A172 (cell line): Measurements from ENCODE around the gene PFKP. TPM values are rescaled to one million over a fixed set of nuclear protein-coding genes. Genes with fewer than 3 reads are reported as not detected.

Experiments
- DNase-seq: peaks from one replicate; pipeline ENCODE4 v3.0.0-alpha.2; 2015; ENCODE audit warnings: low spot score
- total RNA-seq: library from RNA; depleted of rRNA; stranded (reverse); fragments of >200 nt; shearing (Covaris generic); gene quantifications from 2 replicates; pipeline ENCODE4 v1.2.3, GENCODE V29; 2014; rRNA removed

Gene PFKP
- 233 and 244 TPM in 2 replicates for total RNA-seq

GRCh38 chr10:3067118-3067858, at the start of gene PFKP:
Gene PFKP (plus strand): TSS chr10:3067548. CDS start chr10:3067596, 48 bp downstream.
- DNase-seq = no peak

GRCh38 chr10:3018247-3018646, 49.1 kb upstream of the PFKP start:
- no peak for DNase-seq

- no peak for DNase-seq
These were observed 47.0 kb upstream of the PFKP start for GRCh38 chr10:3020311-3020710.

- no peak for DNase-seq
These were observed 46.5 kb upstream of the PFKP start for GRCh38 chr10:3020881-3021280.

- DNase-seq = no peak
These were observed 45.3 kb upstream of the PFKP start for GRCh38 chr10:3022027-3022426.

GRCh38 chr10:3023892-3024291, 43.5 kb upstream of the PFKP start:
- no peak for DNase-seq

- DNase-seq = no peak
These were observed 42.2 kb upstream of the PFKP start for GRCh38 chr10:3025026-3025683.

GRCh38 chr10:3027866-3028265, 39.5 kb upstream of the PFKP start:
- no peak for DNase-seq

GRCh38 chr10:3028441-3028840, 38.9 kb upstream of the PFKP start:
- no peak for DNase-seq

- DNase-seq = no peak
These were observed 36.6 kb upstream of the PFKP start for GRCh38 chr10:3030765-3031164.

GRCh38 chr10:3031490-3031889, 35.9 kb upstream of the PFKP start:
- no peak for DNase-seq

GRCh38 chr10:3033925-3034324, 33.4 kb upstream of the PFKP start:
- DNase-seq = no peak

- DNase-seq = no peak
These were observed 32.7 kb upstream of the PFKP start for GRCh38 chr10:3034616-3035015.

- DNase-seq = no peak
These were observed 31.0 kb upstream of the PFKP start for GRCh38 chr10:3036155-3037021.

- no peak for DNase-seq
These were observed 30.2 kb upstream of the PFKP start for GRCh38 chr10:3037182-3037581.

GRCh38 chr10:3040069-3040468, 27.3 kb upstream of the PFKP start:
- DNase-seq = no peak

- no peak for DNase-seq
These were observed 24.8 kb upstream of the PFKP start for GRCh38 chr10:3042589-3042988.

GRCh38 chr10:3043512-3044368, 23.6 kb upstream of the PFKP start:
- peak; percentile 85 for DNase-seq

GRCh38 chr10:3045471-3046209, 21.7 kb upstream of the PFKP start:
- DNase-seq = peak; percentile 89

- no peak for DNase-seq
These were observed 21.1 kb upstream of the PFKP start for GRCh38 chr10:3046210-3046779.
